HAP-1 (cell line): ENCODE results near the gene DHODH.
A peak's percentile ranks its signal among the peaks of the same experiment; 100 is the strongest.

Experiments
- DNase-seq, 2 experiments: peaks; one replicate each; pipeline ENCODE4 v3.0.0-alpha.2; 2016 to 2020; ENCODE audit warnings: low spot score in 2 of 2
- H3K27me3 ChIP-seq: fragments of 250-450 bp; sonication (Bioruptor Pico); 2 replicates; pipeline ENCODE4 v1.5.1; 2020; ENCODE audit warnings: low read depth, mild to moderate bottlenecking, moderate library complexity
- H3K36me3 ChIP-seq: fragments of 250-450 bp; sonication (Bioruptor Pico); replicated peaks from 2 replicates; pipeline ENCODE4 v1.5.1; 2020; ENCODE audit warnings: mild to moderate bottlenecking
- H3K4me1 ChIP-seq: fragments of 250-450 bp; sonication (Bioruptor Pico); 2 replicates; pipeline ENCODE4 v1.5.1; 2020; ENCODE audit warnings: mild to moderate bottlenecking
- H3K4me3 ChIP-seq: fragments of 250-450 bp; sonication (Bioruptor Pico); 2 replicates; pipeline ENCODE4 v1.5.1; 2020; ENCODE audit warnings: mild to moderate bottlenecking, moderate library complexity
- H3K9me3 ChIP-seq: fragments of 250-450 bp; sonication (Bioruptor Pico); 2 replicates; pipeline ENCODE4 v1.5.1; 2020; ENCODE audit warnings: mild to moderate bottlenecking, moderate library complexity
- in situ Hi-C: fragments of 300-500 bp; cut with MboI; formaldehyde crosslinking; loops from 3 replicates; pipeline ENCODE4 v1.14.3; 2020; ENCODE audit warnings: low sequenced_read_pairs, inconsistent platforms, mixed read lengths

The DHODH gene

GRCh38 chr16:72008424-72009216 lies at the start of gene DHODH:
DHODH (plus strand) TSS chr16:72008744; CDS start chr16:72008765, 21 bp downstream.
- in situ Hi-C loops, result no loop called here
- Histone ChIP-seq H3K9me3 (no peaks in the 10 kb centered on the region), H3K36me3 (peaks cover 9% of the 10 kb centered on the region), H3K4me3 (peak within 1 kb of the TSS; percentile 97), H3K4me1 (no peaks in the 10 kb centered on the region), H3K27me3 (no peaks in the 10 kb centered on the region)
- peak; percentile 98 to 99 for DNase-seq

- no peaks in the 10 kb centered on the region for H3K36me3 ChIP-seq
- H3K9me3 ChIP-seq, result no peaks in the 10 kb centered on the region
- in situ Hi-C loops, result no loop called here
- DNase-seq, result peak; percentile 72 to 91
- H3K4me1 ChIP-seq, result no peaks in the 10 kb centered on the region
- no peak overlapping the region for H3K4me3 ChIP-seq
- peaks cover 2% of the 10 kb centered on the region; the same call in 1 of the 2 replicates for H3K27me3 ChIP-seq
These were observed 47.2 kb upstream of the DHODH start for GRCh38 chr16:71961066-71962039.

DNA sequence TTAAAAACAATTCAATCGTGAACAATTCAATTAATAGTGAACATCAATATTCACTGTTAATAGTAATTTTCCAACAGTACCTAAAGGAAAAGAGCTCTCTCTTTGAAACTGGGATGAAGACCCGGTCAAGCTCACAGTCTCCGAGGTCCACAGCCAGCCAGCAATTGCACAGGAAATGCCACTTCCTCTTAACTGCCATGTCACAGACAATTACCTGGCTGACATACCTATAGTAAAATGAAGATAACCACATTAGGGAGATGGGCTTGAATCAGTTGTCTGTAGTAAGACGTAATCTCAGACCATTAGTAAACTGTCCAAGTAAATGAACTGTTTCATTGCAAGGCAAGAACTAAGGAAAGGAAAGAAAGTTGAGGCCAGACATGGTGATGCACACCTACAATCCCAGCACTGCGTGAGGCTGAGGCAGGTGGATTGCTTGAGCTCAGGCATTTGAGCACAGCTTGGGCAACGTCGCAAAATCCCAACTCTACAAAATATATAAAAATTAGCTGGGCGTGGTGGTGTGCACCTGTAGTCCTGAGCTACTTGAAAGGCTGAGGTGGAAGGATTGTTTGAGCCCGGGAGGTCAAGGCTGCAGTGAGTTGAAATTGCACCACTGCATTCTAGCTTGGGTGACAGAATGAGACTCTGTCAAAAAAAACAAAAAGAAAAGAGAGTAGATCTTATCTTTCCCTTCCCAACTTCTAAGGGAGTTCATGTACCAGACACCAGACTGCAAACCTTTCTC lies 45.2 kb upstream of the DHODH start:
- H3K36me3 ChIP-seq, result no peaks in the 10 kb centered on the region
- no peaks in the 10 kb centered on the region for H3K9me3 ChIP-seq
- no peaks in the 10 kb centered on the region for H3K4me1 ChIP-seq
- in situ Hi-C loops, result no loop called here
- no peak for DNase-seq
- H3K27me3 ChIP-seq, result peaks cover 2% of the 10 kb centered on the region; the same call in 1 of the 2 replicates
- no peak overlapping the region for H3K4me3 ChIP-seq

GRCh38 chr16:71965223-71965622 lies 43.3 kb upstream of the DHODH start:
- DNase-seq, result no peak
- H3K9me3 ChIP-seq, result no peaks in the 10 kb centered on the region
- H3K4me3 ChIP-seq, result no peak overlapping the region
- no peaks in the 10 kb centered on the region for H3K36me3 ChIP-seq
- peaks cover 1% of the 10 kb centered on the region; the same call in 1 of the 2 replicates for H3K27me3 ChIP-seq
- H3K4me1 ChIP-seq, result no peaks in the 10 kb centered on the region
- in situ Hi-C loops, result no loop called here

DNA sequence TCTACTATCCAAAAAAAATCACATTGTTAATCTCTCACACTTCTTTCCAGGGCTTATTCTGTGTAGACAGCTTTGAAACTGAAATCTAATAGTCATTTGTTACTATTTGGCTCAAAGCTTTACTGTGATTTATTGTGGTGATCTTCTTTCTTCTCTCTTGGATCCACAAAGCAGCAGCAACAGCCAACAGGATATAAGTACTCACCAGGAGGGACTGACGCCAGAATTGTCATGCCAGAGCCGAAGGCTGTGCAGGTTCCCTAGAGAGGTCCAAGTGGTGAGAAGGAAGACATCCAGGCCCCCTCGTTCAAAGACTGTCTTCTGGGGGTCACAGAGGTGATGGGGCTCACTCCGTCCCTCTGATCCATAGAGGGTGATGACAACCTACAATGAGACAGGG lies 41.6 kb upstream of the DHODH start:
- Histone ChIP-seq H3K27me3 (no peaks in the 10 kb centered on the region), H3K4me1 (no peaks in the 10 kb centered on the region), H3K9me3 (no peaks in the 10 kb centered on the region), H3K4me3 (no peak overlapping the region), H3K36me3 (no peaks in the 10 kb centered on the region)
- in situ Hi-C loops, result no loop called here
- DNase-seq, result no peak

GRCh38 chr16:71969353-71969752 lies 39.2 kb upstream of the DHODH start:
- no peak for DNase-seq
- in situ Hi-C loops, result no loop called here
- no peaks in the 10 kb centered on the region for H3K36me3 ChIP-seq

GRCh38 chr16:71971571-71971970 lies 37.0 kb upstream of the DHODH start:
- in situ Hi-C loops, result no loop called here
- Histone ChIP-seq H3K4me1 (no peaks in the 10 kb centered on the region), H3K4me3 (no peak overlapping the region), H3K9me3 (no peaks in the 10 kb centered on the region), H3K36me3 (no peaks in the 10 kb centered on the region), H3K27me3 (no peaks in the 10 kb centered on the region)
- peak in 1 of 2 experiments; percentile 22 for DNase-seq

More at GRCh38 chr16:71969353-71969752, 39.2 kb upstream of the DHODH start:
- H3K9me3 ChIP-seq, result no peaks in the 10 kb centered on the region
- H3K27me3 ChIP-seq, result no peaks in the 10 kb centered on the region
- no peak overlapping the region for H3K4me3 ChIP-seq
- no peaks in the 10 kb centered on the region for H3K4me1 ChIP-seq

DNA sequence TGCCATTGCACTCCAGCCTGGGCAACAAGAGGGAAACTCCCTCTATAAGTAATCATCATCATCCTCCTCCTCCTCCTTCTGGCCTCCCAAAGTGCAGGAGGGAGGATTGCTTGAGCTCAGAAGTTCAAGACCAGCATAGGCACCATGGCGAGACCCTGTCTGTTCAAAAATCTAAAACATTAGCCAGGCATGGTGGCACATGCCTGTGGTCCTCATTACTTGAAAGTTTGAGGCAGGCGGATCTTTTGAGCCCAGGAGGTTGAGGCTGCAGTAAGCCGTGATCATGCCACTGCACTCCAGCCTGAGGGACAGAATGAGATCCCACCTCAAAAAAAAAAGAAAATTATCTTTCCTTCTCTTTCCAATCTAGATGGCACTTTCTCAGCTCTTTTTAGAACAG lies 36.2 kb upstream of the DHODH start:
- Histone ChIP-seq H3K27me3 (no peaks in the 10 kb centered on the region), H3K4me1 (no peaks in the 10 kb centered on the region), H3K9me3 (no peaks in the 10 kb centered on the region), H3K36me3 (no peaks in the 10 kb centered on the region), H3K4me3 (no peak overlapping the region)
- in situ Hi-C loops, result no loop called here
- DNase-seq, result no peak

DNA sequence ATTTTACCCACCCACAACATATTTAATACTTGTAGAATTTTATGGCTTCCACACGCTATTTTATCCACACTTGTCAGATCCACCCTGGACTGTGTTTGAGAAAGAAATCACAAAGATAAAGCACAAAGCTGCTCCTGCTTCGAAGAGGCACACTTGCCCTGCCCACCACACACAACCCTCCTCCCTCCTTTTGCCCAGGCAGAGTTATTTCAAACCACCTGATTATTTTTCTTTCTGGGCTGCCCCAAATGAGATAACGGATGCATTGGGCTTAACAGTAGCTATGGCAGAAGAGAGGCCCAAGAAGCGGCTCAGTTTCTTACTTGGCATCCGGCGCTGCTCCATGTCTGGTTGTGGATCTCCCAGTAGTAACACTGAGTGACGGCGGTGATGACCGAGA lies 35.5 kb upstream of the DHODH start:
- Histone ChIP-seq H3K9me3 (no peaks in the 10 kb centered on the region), H3K27me3 (no peaks in the 10 kb centered on the region), H3K36me3 (no peaks in the 10 kb centered on the region), H3K4me3 (no peak overlapping the region), H3K4me1 (no peaks in the 10 kb centered on the region)
- in situ Hi-C loops, result no loop called here
- DNase-seq, result no peak

DNA sequence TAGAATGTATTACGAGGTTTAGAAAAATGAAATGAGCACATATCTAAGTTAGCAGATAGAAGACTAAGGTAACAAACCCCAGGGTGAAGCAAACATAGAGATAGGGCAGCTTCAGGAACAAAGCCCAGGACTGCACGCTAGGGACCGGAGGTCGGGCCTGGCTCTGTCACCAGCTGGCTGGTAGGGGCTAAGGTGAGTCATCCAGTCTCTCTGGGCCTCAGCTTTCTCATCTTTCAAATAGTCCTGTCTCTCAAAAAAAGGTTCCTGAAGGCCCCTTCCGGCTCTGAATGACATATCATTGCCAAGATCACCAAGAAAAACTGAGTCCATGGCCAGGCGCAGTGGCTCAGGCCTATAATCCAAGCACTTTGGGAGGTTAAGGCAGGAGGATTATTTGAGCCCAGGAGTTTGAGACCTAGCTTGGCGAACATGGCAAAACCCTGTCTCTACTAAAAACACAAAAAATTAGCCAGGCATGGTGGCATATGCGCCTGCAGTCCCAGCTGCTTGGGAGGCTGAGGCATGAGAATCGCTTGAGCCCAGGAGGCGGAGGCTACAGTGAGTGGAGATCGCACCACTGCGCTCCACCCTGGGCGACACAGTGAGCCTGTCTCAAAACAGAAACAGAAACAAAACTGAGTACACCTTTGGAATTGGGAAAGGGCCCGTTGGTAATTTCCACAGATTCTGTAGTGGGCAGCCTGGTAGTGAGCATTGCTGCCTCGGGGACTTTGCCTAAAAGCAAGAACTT lies 34.3 kb upstream of the DHODH start:
- DNase-seq, result no peak
- H3K4me3 ChIP-seq, result no peak overlapping the region
- H3K36me3 ChIP-seq, result no peaks in the 10 kb centered on the region
- H3K9me3 ChIP-seq, result no peaks in the 10 kb centered on the region
- no peaks in the 10 kb centered on the region for H3K4me1 ChIP-seq
- H3K27me3 ChIP-seq, result no peaks in the 10 kb centered on the region
- in situ Hi-C loops, result no loop called here

GRCh38 chr16:71985262-71985974 lies 23.1 kb upstream of the DHODH start:
- H3K4me1 ChIP-seq, result no peaks in the 10 kb centered on the region
- DNase-seq, result no peak
- in situ Hi-C loops, result no loop called here
- no peaks in the 10 kb centered on the region for H3K9me3 ChIP-seq
- peaks cover 12% of the 10 kb centered on the region for H3K27me3 ChIP-seq
- no peak overlapping the region for H3K4me3 ChIP-seq
- no peaks in the 10 kb centered on the region for H3K36me3 ChIP-seq

- H3K4me1 ChIP-seq, result no peaks in the 10 kb centered on the region
- in situ Hi-C loops, result no loop called here
- DNase-seq, result no peak
- no peaks in the 10 kb centered on the region for H3K9me3 ChIP-seq
- no peaks in the 10 kb centered on the region for H3K36me3 ChIP-seq
- H3K27me3 ChIP-seq, result peaks cover 16% of the 10 kb centered on the region
- no peak overlapping the region for H3K4me3 ChIP-seq
These were observed 22.4 kb upstream of the DHODH start for GRCh38 chr16:71986131-71986530.
